ENCODE data around the gene NT5DC2. TPM values are rescaled to one million over a fixed set of nuclear protein-coding genes. Genes with fewer than 3 reads are reported as not detected.

NT5DC2 gene
- total and polyA plus RNA-seq, 7 donors, result 6.8 to 13.7 (median 10.3) TPM

DNA sequence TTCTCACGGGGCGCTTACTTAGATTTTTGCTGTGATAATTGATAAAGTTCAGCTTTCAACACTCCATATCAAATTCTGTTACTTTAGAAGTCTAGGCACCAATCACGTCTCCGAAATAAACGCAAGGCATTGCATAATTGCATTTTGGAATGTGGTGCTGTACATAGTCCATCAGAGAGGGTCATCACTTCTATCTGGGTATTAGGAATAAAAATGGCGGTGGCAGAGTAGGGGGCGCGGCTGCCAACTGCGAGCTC, 2.4 kb upstream of the NT5DC2 start:
- no peaks in the 10 kb centered on the region for H3K9me3 ChIP-seq
- intact Hi-C loops (cut with DNase I), result loop anchor here in 1 of 2 donors (5.0 kb wide), 1 partner anchor 64 kb away; no protein-coding TSS in a partner anchor
- H3K27me3 ChIP-seq (ENCODE audit: insufficient read depth in 3 of 3, low read length in 2 of 3), result no peaks in the 10 kb centered on the region
- ATAC-seq (no peak), DNase-seq (no peak)
- H3K27ac ChIP-seq, result peak overlapping the region; percentile 96
- H3K4me3 ChIP-seq, result peak overlapping the region; percentile 83
- H3K4me1 ChIP-seq, result peaks cover 33% of the 10 kb centered on the region
- H3K36me3 ChIP-seq (ENCODE audit: insufficient read depth in 1 of 2, low read depth in 1 of 2), result peaks cover 0 to 7% of the 10 kb centered on the region in 2 donors
- WGBS, 3 donors, result 8 to 15% (median 10%) methylated on average over 9 of the region's 9 CpGs
- TF ChIP-seq, protein P1, sequence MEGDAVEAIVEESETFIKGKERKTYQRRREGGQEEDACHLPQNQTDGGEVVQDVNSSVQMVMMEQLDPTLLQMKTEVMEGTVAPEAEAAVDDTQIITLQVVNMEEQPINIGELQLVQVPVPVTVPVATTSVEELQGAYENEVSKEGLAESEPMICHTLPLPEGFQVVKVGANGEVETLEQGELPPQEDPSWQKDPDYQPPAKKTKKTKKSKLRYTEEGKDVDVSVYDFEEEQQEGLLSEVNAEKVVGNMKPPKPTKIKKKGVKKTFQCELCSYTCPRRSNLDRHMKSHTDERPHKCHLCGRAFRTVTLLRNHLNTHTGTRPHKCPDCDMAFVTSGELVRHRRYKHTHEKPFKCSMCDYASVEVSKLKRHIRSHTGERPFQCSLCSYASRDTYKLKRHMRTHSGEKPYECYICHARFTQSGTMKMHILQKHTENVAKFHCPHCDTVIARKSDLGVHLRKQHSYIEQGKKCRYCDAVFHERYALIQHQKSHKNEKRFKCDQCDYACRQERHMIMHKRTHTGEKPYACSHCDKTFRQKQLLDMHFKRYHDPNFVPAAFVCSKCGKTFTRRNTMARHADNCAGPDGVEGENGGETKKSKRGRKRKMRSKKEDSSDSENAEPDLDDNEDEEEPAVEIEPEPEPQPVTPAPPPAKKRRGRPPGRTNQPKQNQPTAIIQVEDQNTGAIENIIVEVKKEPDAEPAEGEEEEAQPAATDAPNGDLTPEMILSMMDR (IDR thresholded peaks at IDR 0.05), result no peak

DNA sequence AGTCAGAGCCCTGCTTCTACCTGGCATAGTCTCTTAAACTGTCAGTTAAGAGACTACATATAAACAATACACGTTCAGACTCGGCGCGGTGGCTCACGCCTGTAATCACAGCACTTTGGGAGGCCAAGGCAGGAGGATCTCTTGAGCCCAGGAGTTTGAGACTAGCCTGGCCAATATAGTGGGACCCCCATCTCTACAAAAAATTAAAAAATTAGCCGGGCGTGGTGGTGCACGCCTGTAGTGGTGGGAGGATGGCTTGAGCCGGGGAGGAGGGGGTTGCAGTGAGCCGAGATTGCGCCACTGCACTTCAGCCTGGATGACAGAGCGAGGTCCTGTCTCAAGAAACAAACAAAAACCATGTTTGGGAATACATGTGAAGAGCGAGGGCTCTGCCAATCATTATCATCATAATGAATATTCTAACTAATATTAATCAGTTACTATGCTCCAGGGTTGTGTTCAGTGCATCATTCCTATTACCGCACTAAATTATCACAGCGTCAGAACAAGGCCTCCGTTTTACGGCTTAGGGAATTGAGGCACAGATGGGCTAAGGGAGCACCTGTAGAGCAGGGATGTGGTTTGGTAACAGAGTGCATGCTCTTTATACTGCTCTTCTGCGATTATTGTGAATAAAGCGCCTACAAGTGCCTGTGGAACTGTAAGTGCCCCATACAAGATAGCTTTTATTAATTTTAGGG, 1.9 kb upstream of the NT5DC2 start:
- no peaks in the 10 kb centered on the region for H3K9me3 ChIP-seq
- TF ChIP-seq, protein P1 (IDR thresholded peaks at IDR 0.05), result no peak
- DNase-seq (peak in 1 of 2 donors; percentile 55), ATAC-seq (no peak)
- peaks cover 33% of the 10 kb centered on the region for H3K4me1 ChIP-seq
- peak overlapping the region; percentile 96 for H3K27ac ChIP-seq
- H3K36me3 ChIP-seq (ENCODE audit: insufficient read depth in 1 of 2, low read depth in 1 of 2), result peaks cover 0 to 2% of the 10 kb centered on the region in 2 donors
- 90 to 93% (median 91%) methylated on average over 19 of the region's 19 CpGs for WGBS, 3 donors
- intact Hi-C loops (cut with DNase I), result loop anchor here in 1 of 2 donors (5.0 kb wide), 1 partner anchor 63 kb away; no protein-coding TSS in a partner anchor
- peak overlapping the region; percentile 83 for H3K4me3 ChIP-seq
- no peaks in the 10 kb centered on the region for H3K27me3 ChIP-seq (ENCODE audit: insufficient read depth in 3 of 3, low read length in 2 of 3)

DNA sequence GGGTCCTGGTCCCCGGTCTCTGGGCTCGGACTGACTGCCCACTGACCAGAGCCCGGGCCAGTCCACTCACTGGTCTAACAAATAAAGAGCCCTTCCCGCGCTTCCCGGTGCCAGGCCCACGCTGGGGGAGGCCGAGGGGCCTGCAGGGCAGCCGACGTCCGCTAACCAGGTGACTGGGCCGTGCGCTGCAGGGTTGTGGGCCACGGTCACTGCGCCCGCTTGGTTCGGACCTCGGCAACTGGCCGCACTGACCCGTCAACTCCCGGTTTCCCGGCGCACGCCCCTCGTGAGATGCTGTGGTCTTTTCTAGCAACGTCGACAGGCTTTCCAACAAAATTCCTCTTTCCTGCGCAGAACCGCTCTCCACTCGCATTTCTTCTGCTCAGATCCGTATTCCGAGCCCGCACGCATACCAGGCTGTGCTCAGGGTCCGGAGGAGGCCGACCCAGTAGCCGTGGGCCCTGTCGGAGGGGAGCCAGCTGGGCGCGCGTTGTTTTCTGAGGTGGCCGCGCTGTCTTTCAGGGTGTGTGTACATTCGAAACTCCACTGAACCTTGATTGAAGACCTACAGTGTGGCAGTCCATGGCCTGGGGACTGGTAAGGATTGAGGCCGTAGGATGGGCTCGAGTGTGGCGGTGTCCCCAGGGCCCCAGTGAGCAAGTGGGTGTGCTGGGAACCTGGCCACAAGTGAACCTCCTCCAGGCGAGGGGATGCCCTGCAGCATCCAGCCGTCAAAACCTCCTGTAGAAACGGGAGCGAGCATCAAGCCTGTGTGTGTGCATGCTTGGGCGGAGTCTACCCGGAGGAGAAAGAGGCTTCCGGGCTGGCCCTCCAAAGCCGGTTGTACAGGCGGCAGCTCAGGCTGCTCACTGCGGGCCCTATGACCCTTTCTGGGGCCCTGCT, 875 bp upstream of the NT5DC2 start:
- H3K4me1 ChIP-seq, result peaks cover 35% of the 10 kb centered on the region
- DNase-seq, result peak in 1 of 2 donors; percentile 62

DNA sequence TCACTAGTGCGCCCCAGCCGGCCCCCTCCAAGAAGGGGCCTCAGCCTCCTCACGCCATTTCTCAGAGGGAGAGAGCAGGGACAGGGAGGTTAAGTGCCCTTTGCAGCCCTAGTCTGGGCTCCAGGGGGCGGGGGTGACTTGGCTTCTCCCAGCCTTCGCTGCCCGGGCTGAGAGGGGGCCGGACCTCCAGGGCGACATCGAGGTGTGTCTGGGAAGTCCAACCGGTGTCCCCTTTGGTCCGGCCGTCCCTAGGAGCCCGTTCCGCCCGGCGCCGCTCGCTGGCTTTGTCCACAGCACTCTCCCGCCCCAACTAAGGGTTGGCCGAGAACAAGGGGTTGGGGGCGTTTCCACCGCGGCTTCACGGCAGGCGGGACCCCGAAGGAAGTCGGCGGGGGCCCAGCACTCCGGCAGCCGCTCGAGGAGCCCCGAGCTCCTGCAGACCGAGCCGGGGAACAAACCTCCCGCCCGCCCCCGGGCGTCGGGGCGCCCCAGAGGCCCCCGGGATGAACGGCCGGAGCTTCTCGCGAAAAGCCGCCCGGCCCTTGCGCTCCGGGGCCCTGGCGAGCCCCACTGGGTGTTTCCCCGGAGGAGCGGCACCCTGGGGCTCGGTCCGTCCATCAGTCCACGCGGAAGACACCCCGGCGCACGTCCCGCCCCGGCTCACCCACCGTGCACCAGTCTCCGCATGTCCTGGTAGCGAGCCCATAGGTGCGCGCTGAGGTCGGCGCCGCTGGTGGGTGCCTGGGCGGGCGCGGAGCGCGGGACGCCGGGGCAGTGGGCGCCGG, 627 bp downstream of the NT5DC2 start:
- Histone ChIP-seq H3K4me1 (peaks cover 22% of the 10 kb centered on the region), H3K36me3 (ENCODE audit: insufficient read depth in 1 of 2, low read depth in 1 of 2) (peaks cover 0 to 2% of the 10 kb centered on the region in 2 donors), H3K27ac (peak overlapping the region; percentile 46), H3K9me3 (no peaks in the 10 kb centered on the region), H3K27me3 (ENCODE audit: insufficient read depth in 3 of 3, low read length in 2 of 3) (no peaks in the 10 kb centered on the region), H3K4me3 (peak overlapping the region; percentile 69)
- intact Hi-C loops (cut with DNase I), result loop anchor here (5.0 kb wide), 2 partner anchors 36 to 61 kb away; partner anchors contain the start of gene STAB1 (in 1 of the 2)
- 12 to 20% (median 13%) methylated on average over 56 to 78 of the region's 78 CpGs for WGBS, 3 donors
- TF ChIP-seq, protein P1 (IDR thresholded peaks at IDR 0.05), result no peak
- no peak for ATAC-seq
- peak in 1 of 2 donors; percentile 70 for DNase-seq

More for the DNA sequence above, 875 bp upstream of the NT5DC2 start:
- Histone ChIP-seq H3K27ac (peak overlapping the region; percentile 96), H3K9me3 (no peaks in the 10 kb centered on the region), H3K36me3 (ENCODE audit: insufficient read depth in 1 of 2, low read depth in 1 of 2) (no peaks in the 10 kb centered on the region), H3K4me3 (peak overlapping the region; percentile 72), H3K27me3 (ENCODE audit: insufficient read depth in 3 of 3, low read length in 2 of 3) (no peaks in the 10 kb centered on the region)
- WGBS, 3 donors, result 55 to 59% (median 58%) methylated on average over 57 of the region's 57 CpGs
- intact Hi-C loops (cut with DNase I), result loop anchor here (5.0 kb wide), 2 partner anchors 37 to 62 kb away; partner anchors contain the start of gene STAB1 (in 1 of the 2)
- no peak for ATAC-seq
- TF ChIP-seq, protein P1 (IDR thresholded peaks at IDR 0.05), result no peak
